HG03045 (cell line): ENCODE data around the gene BOLL.
A peak's percentile ranks its signal among the peaks of the same experiment; 100 is the strongest.
"Not testable (repeated sequence)": the region's sequence is repeated elsewhere in the genome, so short reads cannot be mapped to it uniquely, and the experiment has no call there.

Source experiments
- ATAC-seq: cut with Tn5 transposase; IDR thresholded peaks from one replicate; pipeline ENCODE4 v1.9.1; 2021; ENCODE audit warnings: mild to moderate bottlenecking, moderate library complexity; ENCODE audit not compliant: unreplicated experiment

BOLL gene

DNA sequence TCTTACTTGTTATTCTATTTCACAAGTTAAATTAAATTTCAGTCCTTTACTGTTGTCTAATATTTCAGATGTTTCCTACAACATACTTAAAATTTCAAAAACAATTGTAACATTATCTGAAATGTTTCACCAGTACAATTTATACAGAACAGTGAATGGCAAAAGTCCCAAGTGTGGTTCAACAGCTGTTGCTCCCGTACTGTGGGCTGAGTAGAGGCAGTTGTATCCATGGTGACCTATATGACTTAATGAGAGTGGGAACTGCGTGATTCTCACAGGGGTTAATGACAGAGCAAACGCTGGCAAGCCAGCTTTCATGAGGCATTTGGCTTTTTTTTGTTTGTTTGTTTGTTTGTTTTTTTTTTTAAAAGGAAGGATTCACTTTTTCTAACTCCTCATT is 13.9 kb upstream of the BOLL start:
- ATAC-seq, result no peak

DNA sequence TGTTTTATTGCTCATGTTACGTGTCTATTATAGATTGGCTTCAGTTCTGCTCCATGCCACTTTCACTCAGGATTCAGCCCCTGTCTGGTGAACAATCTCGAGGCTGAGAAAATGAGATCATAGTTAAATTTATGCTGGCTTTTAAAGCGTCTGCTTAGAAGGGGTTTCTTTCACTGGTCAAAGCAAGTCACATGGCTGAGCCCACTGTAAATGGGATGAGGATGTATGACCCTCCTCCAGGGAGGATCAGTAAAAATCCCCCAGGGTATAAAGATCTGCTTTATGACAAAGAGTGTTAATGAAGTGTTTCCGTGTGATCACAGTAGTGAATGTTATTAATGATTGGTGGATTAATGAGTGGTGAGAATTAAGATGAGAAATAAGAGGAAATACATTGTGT is 13.1 kb upstream of the BOLL start:
- no peak for ATAC-seq

DNA sequence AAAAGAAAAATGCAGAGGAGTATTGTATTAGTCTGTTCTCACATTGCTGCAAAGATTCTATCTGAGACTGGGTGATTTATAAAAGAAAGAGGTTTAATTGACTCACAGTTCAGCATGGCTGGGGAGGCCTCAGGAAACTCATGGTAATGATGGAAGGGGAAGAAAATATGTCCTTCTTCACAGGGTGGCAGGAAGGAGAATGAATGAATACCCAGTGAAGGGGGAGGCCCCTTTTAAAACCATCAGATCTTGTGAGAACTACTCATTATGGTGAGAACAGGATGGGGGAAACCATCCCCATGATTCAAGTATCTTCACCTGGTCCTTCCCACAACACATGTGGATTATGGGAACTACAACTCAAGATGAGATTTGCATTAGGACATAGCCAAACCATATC is 10.2 kb upstream of the BOLL start:
- ATAC-seq, result no peak

DNA sequence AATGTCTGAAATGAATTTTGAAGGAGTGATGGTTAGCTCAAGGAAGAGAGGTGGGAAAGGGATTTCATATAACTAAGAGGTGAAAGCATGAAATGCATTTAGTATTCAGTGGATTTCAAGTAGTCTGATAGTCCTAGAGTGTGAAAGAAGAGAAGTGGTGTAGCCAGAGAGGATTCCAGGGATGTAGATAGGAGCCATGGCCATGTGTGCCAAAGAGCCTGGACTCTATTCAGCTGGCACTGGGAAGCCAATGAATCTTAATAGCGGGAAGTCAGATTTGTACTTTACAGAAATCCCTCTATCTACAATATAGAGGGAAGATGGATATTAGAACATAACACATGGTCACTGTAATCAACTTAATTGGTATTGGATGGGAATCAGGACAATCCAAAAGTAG is 8.3 kb upstream of the BOLL start:
- ATAC-seq, result no peak

DNA sequence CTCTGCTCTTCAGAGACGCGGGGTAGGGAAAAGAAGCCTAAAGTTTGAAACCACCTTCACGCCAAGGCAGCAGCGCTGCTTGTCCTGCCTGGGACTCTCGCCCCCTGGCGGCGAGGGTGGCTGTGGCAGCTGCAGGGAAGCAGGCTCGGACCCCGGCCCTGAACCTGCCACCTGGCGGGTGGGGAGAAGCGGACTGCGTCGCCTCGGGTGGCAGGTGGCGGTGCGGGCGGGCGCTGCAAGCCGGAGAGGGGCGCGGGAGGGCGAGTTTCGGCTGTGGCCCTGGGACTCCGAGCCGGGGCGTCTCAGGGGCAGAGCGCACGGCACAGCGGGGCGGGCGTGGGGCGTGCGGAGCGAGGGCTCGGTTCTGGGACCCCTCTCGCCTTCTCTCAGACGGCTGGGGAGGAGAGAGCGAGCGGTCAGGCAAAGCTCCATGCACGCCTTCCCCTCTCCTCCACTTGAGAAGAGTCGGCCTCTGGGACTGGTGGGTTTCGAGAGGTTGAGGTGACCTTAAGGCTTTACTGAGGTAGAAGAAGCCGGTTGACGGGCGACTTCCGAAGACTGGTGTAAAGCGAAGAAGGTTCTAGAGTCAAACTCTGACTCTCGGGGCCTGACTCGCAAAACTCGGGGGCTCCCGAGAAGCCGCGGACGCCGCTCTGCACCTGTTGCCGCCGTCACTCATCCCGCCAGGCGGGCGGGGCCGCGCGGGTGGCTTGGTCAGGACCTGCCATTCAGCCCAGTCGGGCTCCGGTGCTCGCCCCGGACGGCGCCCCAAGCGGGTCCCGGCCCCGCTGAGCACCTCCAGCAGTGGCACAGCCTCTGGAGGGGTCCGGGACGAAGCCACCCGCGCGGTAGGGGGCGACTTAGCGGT is 1.1 kb upstream of the BOLL start:
- ATAC-seq, result peak; percentile 68

DNA sequence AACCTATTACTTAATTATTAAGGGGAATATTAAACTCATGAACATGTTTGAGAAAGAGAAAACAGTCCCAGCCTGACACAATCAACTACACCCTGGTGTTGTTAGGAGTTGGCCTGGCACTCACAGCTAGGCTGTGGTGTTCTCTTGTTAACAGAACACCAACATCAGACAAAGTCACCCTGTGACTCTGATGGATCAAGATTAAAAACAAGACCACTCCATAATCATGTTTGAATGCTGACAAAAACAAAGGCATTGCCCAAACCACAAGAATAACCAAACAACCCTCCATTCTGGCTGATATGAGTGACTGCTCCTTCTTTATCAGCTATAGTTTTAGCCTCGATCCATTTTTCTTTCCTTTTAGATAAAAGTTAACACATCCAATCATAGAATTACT is 3.0 kb downstream of the BOLL start:
- ATAC-seq, result no peak

DNA sequence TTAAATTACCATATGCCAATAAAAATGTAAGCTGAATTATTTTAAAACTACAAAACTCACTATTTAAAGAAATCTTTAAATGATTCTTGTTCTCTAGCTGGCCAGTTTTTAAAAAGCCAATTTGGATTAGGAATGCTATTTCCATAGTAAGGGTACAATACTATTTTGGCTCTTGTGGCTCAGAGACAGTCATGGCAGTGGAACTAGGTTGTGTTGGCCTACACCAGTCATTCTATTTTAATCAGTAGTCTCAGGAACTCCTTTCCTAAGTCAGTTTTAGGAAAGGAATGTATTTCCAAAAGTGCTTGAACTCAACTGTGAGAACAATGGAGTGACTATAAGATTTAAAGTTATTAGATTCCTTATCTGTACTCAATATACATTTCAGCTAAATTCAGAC is 5.9 kb downstream of the BOLL start:
- no peak for ATAC-seq

DNA sequence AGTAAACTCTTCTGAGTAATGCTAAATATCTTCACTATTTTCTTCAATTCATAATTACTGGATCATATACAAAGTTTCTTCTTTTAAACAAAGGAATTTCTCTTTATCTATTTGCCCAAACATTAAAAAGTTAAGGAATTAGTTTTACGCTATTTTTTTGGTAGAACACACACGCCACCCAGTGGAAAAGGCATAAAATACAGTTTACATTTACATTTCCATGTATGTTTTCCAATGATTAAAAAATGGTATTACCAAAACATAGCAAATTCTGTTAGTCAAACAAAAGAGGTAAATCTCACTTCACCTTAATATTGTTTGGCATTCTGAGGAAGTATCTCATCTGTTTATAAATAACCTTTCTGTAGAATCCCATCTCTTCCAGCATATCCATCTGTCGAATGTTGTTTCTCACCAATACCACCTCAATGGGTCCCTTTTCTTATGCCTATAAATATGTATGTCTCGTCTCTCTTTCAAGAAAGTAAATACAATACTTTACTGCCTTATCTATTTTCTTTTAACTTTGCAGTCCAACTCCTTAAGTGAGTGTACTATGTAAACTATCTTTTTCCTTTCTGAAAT is 7.2 kb downstream of the BOLL start:
- ATAC-seq, result no peak

DNA sequence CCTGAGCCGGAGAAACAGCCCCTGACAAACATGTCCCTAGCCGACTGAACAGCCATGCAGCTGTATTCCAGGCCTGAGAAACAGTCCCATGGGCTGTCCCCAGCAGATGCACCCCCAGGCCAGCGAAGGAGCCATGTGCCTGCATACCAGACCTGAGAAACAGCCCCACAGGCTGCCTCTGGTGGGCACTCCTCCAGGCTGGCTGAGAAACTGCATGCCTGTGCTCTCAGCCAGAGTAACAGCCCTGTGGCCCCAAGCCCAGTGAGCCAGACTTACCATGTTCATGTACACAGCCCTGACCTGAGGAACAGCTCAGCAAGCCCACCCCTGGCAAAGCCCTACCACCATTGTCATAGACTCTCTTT is 24.8 kb downstream of the BOLL start:
- ATAC-seq, result no peak

DNA sequence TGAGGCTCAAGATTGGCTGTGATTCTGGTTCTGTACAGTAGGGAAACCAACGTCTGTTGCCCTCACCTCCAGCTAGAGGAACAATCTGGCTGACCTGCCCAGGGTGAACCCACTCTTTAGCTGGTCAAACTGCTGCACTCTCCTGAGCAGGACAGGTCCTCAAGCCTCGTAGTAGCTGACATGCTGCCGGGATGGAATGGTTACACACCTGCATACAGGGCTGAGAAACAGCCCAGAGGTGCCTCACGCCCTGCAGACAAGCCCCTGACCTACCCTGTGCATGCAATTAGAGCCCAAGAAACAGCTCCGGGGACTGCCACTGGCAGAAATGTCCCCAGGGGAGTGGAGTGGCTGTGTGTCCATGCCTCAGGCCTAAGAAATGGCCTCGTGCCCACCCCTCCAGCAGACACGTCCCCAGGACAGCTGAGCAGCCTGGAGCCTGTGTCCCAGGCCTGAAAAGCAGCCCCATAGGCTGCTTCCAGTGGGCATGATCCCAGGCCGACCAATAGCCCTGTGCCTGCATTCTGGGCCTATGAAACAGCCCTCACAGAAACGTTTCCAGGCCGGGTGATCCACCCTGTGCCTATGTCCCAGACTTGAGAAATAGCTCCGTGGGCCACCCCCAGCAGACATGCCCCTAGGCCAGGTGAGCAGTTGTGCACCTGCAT is 25.4 kb downstream of the BOLL start:
- no peak for ATAC-seq

DNA sequence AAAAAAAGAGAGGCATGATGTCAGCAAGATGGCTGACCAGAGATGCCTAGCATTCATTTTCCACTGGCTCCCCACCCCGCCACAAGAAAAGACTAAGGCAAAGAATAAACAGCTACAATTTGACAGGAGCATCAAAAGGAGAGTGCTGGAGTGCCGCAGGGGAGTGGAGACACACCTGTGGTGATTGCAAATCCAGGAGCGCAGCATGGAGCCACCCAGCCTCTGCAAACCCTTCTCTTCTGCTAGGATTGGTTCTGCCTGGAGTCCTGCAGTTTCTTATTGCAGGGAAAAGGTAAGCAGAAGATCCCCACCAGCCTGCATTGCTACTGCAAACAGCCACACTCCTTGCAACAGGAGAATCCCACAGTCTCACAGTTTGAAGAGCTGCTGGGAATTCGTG is 26.1 kb downstream of the BOLL start:
- no peak for ATAC-seq

DNA sequence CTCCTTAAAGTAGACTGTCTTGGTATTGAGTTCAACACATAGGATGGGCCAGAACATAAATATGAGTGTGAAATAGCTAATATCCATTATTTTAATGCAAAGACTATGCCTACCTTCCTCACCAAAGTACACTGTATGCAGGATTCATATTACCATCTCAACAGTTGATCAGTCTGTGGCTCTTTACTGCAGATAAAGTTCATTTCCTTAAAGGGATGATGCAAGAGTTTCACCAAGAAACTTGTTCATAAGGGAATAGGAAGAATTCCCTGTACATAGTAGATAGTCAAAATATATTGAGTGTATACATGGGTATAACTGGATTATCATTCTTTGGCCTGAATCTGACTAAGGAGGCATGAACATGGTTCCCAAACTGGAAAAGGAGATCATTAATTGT is 44.9 kb downstream of the BOLL start:
- no peak for ATAC-seq

DNA sequence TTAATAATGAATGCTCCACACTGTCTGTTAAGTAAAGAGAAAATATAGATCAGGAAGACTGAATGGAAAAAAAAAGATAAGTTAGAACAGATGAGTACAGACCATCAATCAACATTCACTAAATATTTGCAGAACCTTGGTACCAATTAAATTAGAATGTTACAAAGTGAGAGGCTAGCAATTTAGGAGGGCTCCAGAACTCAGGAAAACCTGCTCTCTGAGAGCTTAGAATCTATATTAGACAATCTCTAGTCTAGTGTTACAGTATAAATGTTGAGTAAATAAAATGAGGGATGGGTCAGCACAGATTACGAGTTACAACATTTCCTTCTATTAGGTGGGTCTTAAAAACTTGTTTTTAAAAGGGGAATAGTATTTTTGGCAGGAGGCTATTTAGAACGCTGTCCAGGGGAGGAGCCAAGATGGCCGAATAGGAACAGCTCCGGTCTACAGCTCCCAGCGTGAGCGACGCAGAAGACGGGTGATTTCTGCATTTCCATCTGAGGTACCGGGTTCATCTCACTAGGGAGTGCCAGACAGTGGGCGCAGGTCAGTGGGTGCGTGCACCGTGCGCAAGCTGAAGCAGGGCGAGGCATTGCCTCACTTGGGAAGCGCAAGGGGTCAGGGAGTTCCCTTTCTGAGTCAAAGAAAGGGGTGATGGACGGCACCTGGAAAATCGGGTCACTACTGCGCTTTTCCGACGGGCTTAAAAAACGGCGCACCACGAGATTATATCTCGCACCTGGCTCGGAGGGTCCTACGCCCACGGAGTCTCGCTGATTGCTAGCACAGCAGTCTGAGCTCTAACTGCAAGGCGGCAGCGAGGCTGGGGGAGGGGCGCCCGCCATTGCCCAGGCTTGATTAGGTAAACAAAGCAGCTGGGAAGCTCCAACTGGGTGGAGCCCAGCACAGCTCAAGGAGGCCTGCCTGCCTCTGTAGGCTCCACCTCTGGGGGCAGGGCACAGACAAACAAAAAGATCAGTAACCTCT is 56.3 kb downstream of the BOLL start:
- ATAC-seq, result not testable (repeated sequence)

DNA sequence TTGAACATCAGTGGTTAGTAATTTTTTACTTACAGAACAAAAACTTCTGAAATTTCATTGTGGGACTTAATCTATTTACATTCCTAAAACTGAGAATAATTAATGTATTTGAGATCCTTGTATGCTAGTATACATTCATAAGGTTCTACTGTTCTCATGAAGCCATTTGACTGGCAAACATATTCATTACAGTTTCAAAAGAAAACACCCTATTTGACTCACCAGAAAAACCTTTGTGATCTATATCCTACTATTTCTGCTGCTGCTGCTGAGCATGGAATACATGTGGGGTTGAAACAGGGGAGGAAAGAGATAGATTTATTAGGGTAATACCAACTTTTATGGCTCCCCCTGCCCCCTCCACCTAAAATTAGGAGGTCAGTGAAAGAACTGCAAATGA is 58.1 kb downstream of the BOLL start:
- no peak for ATAC-seq

DNA sequence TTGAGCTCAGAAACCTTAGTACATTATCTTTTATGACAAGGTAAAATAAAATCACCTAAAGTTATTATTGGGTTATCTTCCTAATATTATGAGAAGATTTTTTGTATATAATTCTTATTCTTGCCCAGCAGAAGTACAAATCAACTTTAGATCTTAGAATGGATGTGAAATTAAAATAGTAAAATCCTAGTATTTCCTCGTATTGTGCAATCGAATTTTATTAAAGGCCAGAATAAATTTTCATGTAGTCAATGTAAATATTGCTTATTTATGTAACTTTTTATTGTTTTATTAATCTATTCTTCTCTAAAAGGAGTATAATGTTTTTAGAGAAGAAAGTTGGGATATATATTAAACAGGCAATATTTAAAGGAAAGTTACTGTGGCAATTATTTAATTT is 67.3 kb downstream of the BOLL start:
- no peak for ATAC-seq

DNA sequence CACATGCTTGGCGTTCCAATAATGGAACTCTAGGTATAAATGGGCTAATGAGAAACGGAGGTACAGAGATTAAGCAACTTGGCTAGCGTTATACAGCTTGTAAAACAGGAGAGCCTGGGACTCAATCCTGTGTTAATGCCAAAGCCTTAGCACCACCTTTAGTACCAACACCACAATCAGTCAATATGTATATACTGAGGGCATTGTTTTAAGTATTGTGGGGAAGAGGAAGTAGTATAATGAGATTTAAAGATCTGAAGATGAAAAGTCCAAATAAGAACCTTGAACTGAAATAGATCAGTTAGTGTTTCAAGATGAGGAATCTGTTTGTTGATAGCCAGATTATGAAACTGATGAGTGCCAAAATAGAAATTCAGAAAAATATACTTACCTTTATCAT is 71.8 kb downstream of the BOLL start:
- no peak for ATAC-seq

DNA sequence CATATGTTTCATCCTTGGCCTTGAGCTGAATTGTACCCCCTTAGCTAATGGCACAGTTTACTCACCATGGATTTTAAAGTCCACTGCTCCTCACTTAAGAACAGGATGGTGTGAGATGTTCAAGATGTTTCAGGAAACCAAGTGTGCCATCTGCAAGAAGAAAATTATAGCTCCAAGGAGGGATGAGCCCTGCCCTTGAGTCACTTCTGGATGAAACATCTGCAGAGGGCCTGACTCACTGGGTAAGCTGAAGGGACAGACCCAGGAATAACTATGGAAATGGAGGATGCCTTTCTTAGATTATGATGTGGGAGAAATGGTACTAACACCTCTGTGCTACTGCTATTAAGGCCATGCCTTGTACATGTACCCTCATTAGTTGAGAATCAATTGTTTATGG is 73.5 kb downstream of the BOLL start:
- no peak for ATAC-seq

DNA sequence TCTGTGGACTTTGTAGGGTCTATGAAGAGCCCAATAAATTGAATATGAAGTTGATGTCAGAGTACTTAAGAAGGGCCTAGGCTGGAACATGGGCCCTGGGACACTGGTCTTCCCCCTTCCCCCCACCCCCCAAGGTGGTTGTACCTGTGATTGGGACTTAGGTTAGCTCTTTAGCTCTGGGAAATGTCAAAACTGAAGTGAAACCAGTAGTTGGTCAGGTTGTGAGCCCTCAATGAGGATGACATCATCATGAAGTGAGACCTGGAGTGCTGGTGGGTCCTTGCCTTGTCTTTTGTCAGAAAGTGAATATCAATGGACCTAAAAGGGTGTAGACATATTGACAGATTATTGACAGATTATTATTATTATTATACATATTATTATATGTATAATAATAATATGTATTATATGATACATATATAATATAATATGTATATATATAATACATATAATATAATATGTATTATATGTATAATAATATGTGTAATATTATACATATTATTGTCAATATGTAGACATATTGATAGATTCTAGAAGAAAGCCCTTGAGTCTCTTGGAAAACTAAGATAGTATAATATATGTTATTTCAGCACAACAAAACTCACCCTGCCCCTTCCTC is 74.6 kb downstream of the BOLL start:
- peak; percentile 75 for ATAC-seq

DNA sequence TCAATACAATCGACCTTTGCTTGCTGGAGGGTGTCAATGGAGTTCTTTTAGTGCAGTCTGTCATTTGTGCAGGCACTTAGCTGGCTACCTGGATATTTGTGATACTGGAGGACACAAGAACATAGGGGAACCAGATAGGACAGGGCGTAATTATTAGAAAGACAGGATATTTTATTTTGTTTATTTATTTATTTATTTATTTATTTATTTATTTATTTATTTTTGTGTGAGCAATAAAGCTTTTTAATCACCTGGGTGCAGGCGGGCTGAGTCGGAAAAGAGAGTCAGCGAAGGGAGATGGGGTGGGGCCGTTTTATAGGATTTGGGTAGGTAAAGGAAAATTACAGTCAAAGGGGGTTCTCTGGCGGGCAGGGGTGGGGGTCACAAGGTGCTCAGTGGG is 76.0 kb downstream of the BOLL start:
- ATAC-seq, result not testable (repeated sequence)

DNA sequence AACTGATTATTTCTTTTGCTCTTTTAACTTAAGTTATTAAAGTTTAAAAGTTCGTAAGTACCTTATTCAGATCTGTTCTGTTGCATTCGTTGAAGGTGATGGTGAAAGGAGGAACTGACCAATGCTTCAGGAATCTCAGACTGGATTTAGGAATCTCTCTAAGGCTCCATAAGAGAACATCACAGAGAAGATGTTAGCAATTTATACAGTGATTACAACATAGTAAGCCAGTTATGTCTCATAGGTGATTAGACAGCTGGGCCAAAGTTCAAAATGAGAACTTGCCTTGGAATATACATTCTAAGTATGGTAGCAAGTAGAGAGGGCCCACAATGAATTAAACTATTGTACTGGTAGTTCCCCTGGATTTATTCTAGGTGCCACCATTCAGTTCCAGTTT is 76.8 kb downstream of the BOLL start:
- no peak for ATAC-seq
